Mesenchymal stem cell (in vitro differentiated cells and primary cell): ENCODE measurements around the gene TRAPPC6A.
A peak's percentile ranks its signal among the peaks of the same experiment; 100 is the strongest.

Experiments
- DNase-seq: peaks from one replicate; pipeline ENCODE4 v3.0.0-alpha.2; 2013
- H2AFZ ChIP-seq: one replicate; pipeline ENCODE4 v1.6.1; 2013; ENCODE audit warnings: low read depth, mild to moderate bottlenecking, control low read depth, inconsistent platforms, low read length, moderate library complexity
- H2AK5ac ChIP-seq: 2 replicates; pipeline ENCODE4 v1.6.1; 2013; ENCODE audit warnings: low read length, moderate library complexity, mild to moderate bottlenecking, inconsistent platforms; ENCODE audit not compliant: severe bottlenecking
- H2BK120ac ChIP-seq: one replicate; pipeline ENCODE4 v1.6.1; 2013; ENCODE audit warnings: low read depth, mild to moderate bottlenecking, inconsistent platforms, low read length, moderate library complexity
- H2BK12ac ChIP-seq, 2 experiments: one replicate each; pipeline ENCODE4 v1.6.1; 2013; ENCODE audit warnings: inconsistent platforms in 2 of 2, low read length in 2 of 2, mild to moderate bottlenecking in 2 of 2, moderate library complexity in 2 of 2, control low read depth in 1 of 2
- H2BK15ac ChIP-seq: one replicate; pipeline ENCODE4 v1.6.1; 2013; ENCODE audit warnings: mild to moderate bottlenecking, low read depth, inconsistent platforms; ENCODE audit not compliant: poor library complexity, severe bottlenecking
- H2BK5ac ChIP-seq: 2 replicates; pipeline ENCODE4 v1.6.1; 2013; ENCODE audit warnings: low read depth, mild to moderate bottlenecking, low read length, control low read depth, inconsistent platforms; ENCODE audit not compliant: poor library complexity, severe bottlenecking
- H3K14ac ChIP-seq, 2 experiments: one replicate each; pipeline ENCODE4 v1.6.1; 2013; ENCODE audit warnings: inconsistent platforms in 2 of 2, low read length in 2 of 2, control low read depth in 1 of 2, mild to moderate bottlenecking in 1 of 2, moderate library complexity in 1 of 2
- H3K18ac ChIP-seq, 2 experiments: one replicate each; pipeline ENCODE4 v1.6.1; 2013; ENCODE audit warnings: inconsistent platforms in 2 of 2, low read length in 2 of 2, control low read depth in 1 of 2, low read depth in 1 of 2, mild to moderate bottlenecking in 1 of 2
- H3K23ac ChIP-seq, 2 experiments: one replicate each; pipeline ENCODE4 v1.6.1; 2013; ENCODE audit warnings: inconsistent platforms in 2 of 2, low read length in 2 of 2, mild to moderate bottlenecking in 2 of 2, moderate library complexity in 2 of 2, control low read depth in 1 of 2
- H3K27ac ChIP-seq: 2 replicates; pipeline ENCODE4 v1.5.1; 2013; ENCODE audit warnings: mild to moderate bottlenecking, moderate library complexity, low read length, control low read depth, inconsistent platforms; ENCODE audit not compliant: poor library complexity, severe bottlenecking
- H3K27me3 ChIP-seq, 2 experiments: 2 replicates each; pipeline versions ENCODE4 v1.6.1 to v1.7.0; 2013; ENCODE audit warnings: low read length in 2 of 2, mild to moderate bottlenecking in 2 of 2, moderate library complexity in 2 of 2, control low read depth in 1 of 2, inconsistent platforms in 1 of 2; ENCODE audit not compliant: control insufficient read depth in 1 of 2, insufficient read depth in 1 of 2
- H3K36me3 ChIP-seq, 2 experiments: 2 replicates each; pipeline versions ENCODE4 v1.6.1 to v1.7.0; 2013; ENCODE audit warnings: low read length in 2 of 2, control low read depth in 1 of 2, inconsistent platforms in 1 of 2, low read depth in 1 of 2, mild to moderate bottlenecking in 1 of 2; ENCODE audit not compliant: insufficient read depth in 2 of 2, control insufficient read depth in 1 of 2
- H3K4ac ChIP-seq, 2 experiments: one replicate each; pipeline ENCODE4 v1.6.1; 2013; ENCODE audit warnings: inconsistent platforms in 2 of 2, low read length in 2 of 2, mild to moderate bottlenecking in 2 of 2, moderate library complexity in 2 of 2, control low read depth in 1 of 2, low read depth in 1 of 2
- H3K4me1 ChIP-seq: 2 replicates; pipeline ENCODE4 v1.6.1; 2013; ENCODE audit warnings: low read depth, low read length, control low read depth; ENCODE audit not compliant: control insufficient read depth, insufficient read depth
- H3K4me2 ChIP-seq: 2 replicates; pipeline ENCODE4 v1.6.1; 2013; ENCODE audit warnings: low read length, mild to moderate bottlenecking, inconsistent platforms; ENCODE audit not compliant: poor library complexity, severe bottlenecking
- H3K4me3 ChIP-seq, 2 experiments: 2 replicates each; pipeline versions ENCODE4 v1.5.1 to v1.7.0; 2013; ENCODE audit warnings: low read length in 2 of 2, mild to moderate bottlenecking in 2 of 2, control low read depth in 1 of 2, low read depth in 1 of 2; ENCODE audit not compliant: insufficient read depth in 1 of 2
- H3K79me1 ChIP-seq: replicated peaks from 2 replicates; pipeline ENCODE4 v1.6.1; 2013; ENCODE audit warnings: mild to moderate bottlenecking, control low read depth, low read length, inconsistent platforms; ENCODE audit not compliant: poor library complexity, severe bottlenecking
- H3K9ac ChIP-seq: 2 replicates; pipeline ENCODE4 v1.7.0; 2013; ENCODE audit warnings: mild to moderate bottlenecking, low read length, moderate library complexity
- H3K9me3 ChIP-seq: 2 replicates; pipeline ENCODE4 v1.7.0; 2013; ENCODE audit warnings: mild to moderate bottlenecking, low read length; ENCODE audit not compliant: control insufficient read depth
- H4K8ac ChIP-seq: one replicate; pipeline ENCODE4 v1.6.1; 2013; ENCODE audit warnings: inconsistent platforms, mild to moderate bottlenecking, low read length, moderate library complexity
- H4K91ac ChIP-seq: one replicate; pipeline ENCODE4 v1.6.1; 2013; ENCODE audit warnings: mild to moderate bottlenecking, low read length, inconsistent platforms
- WGBS: methylation state at CpG from one replicate; pipeline ENCODE4 v1.1.7; 2013; ENCODE audit warnings: mixed read lengths; 5-methylcytosine and 5-hydroxymethylcytosine counted together

TRAPPC6A gene

GRCh38 chr19:45218911-45219743 is 41.1 kb upstream of the TRAPPC6A start:
- H3K23ac ChIP-seq, result no peak overlapping the region
- no peaks in the 10 kb centered on the region for H3K36me3 ChIP-seq
- no peak overlapping the region for H3K18ac ChIP-seq
- peaks cover 14% of the 10 kb centered on the region for H3K4me1 ChIP-seq
- H2BK15ac ChIP-seq, result no peak overlapping the region
- H4K8ac ChIP-seq, result no peak overlapping the region
- H3K79me1 ChIP-seq, result no peaks in the 10 kb centered on the region
- H3K4ac ChIP-seq, result no peak overlapping the region
- H2AFZ ChIP-seq, result no peak overlapping the region
- no peak overlapping the region for H2BK5ac ChIP-seq
- no peaks in the 10 kb centered on the region for H3K9me3 ChIP-seq
- H3K14ac ChIP-seq, result no peak overlapping the region
- H3K27me3 ChIP-seq, result peaks cover 57 to 87% of the 10 kb centered on the region in 2 experiments
- no peak overlapping the region for H4K91ac ChIP-seq
- DNase-seq, result no peak
- H2AK5ac ChIP-seq, result no peak overlapping the region
- no peak overlapping the region for H2BK120ac ChIP-seq
- H3K27ac ChIP-seq, result no peak overlapping the region
- H3K9ac ChIP-seq, result no peak overlapping the region
- no peak overlapping the region for H2BK12ac ChIP-seq
- 89% methylated on average over 12 of the region's 18 CpGs for WGBS
- H3K4me2 ChIP-seq, result no peak overlapping the region
- no peak overlapping the region for H3K4me3 ChIP-seq

DNA sequence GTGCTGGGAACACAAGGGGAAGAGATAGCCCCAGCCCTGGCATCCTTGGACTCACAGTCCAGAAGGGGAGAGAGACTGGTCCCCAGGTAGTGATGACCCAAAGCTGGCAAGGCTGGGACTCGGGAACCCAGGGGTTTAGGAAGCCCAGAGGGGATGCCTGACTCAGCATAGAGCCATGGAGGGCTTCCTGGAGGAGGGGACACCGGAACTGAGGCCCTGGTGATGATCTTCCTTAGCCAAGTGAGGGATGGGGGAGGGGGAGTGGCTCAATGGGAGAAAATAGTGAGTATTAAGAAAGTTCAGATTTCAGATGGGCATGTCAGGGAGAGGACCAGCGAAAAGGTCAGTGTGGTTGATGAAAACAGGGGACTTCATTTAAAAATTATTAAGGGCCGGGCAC is 40.4 kb upstream of the TRAPPC6A start:
- no peak for DNase-seq
- Histone ChIP-seq H4K91ac (no peak overlapping the region), H2BK5ac (no peak overlapping the region), H3K27ac (no peak overlapping the region), H3K9me3 (no peaks in the 10 kb centered on the region), H3K4me3 (no peak overlapping the region), H3K14ac (no peak overlapping the region), H2AK5ac (no peak overlapping the region), H3K36me3 (no peaks in the 10 kb centered on the region), H3K4me2 (no peak overlapping the region), H2AFZ (no peak overlapping the region), H3K27me3 (peaks cover 56 to 88% of the 10 kb centered on the region in 2 experiments), H3K79me1 (no peaks in the 10 kb centered on the region), H3K18ac (no peak overlapping the region), H3K4ac (no peak overlapping the region), H2BK15ac (no peak overlapping the region), H2BK120ac (no peak overlapping the region), H3K9ac (no peak overlapping the region), H3K4me1 (peaks cover 14% of the 10 kb centered on the region), H4K8ac (no peak overlapping the region), H3K23ac (no peak overlapping the region), H2BK12ac (no peak overlapping the region)
- 68% methylated on average over 4 of the region's 4 CpGs for WGBS

DNA sequence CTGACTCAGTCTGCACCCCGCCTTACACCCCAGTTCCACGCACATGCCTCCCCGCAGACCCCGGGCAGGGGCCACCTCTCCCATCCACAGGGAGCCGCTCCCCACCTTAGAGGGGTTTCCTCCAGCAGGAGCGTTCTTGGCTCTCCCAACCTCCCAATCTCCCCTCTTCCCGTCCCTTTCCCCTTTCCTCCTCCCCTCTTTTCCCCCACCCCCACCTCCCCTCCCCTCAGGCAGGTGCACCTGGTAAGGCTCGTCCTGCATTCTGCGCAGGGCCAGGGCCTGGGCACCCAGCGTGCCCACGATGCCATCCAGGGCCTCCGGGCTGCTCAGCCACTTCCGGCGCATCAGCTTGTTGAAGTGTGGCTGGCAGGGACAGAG is 39.9 kb upstream of the TRAPPC6A start:
- H3K79me1 ChIP-seq, result no peaks in the 10 kb centered on the region
- H2BK5ac ChIP-seq, result no peak overlapping the region
- no peak overlapping the region for H2BK15ac ChIP-seq
- no peak overlapping the region for H4K8ac ChIP-seq
- H4K91ac ChIP-seq, result no peak overlapping the region
- H2AFZ ChIP-seq, result no peak overlapping the region
- no peak overlapping the region for H2BK12ac ChIP-seq
- no peak overlapping the region for H2AK5ac ChIP-seq
- H3K9ac ChIP-seq, result no peak overlapping the region
- DNase-seq, result no peak
- H3K14ac ChIP-seq, result peak overlapping the region in 1 of 2 experiments; percentile 14
- peaks cover 14% of the 10 kb centered on the region for H3K4me1 ChIP-seq
- no peak overlapping the region for H3K27ac ChIP-seq
- H3K27me3 ChIP-seq, result peaks cover 56 to 85% of the 10 kb centered on the region in 2 experiments
- peaks cover 0 to 4% of the 10 kb centered on the region in 2 experiments for H3K36me3 ChIP-seq
- 63% methylated on average over 14 of the region's 14 CpGs for WGBS
- H3K4me3 ChIP-seq, result no peak overlapping the region
- H3K4ac ChIP-seq, result no peak overlapping the region
- no peak overlapping the region for H3K23ac ChIP-seq
- no peak overlapping the region for H2BK120ac ChIP-seq
- H3K18ac ChIP-seq, result no peak overlapping the region
- H3K9me3 ChIP-seq, result no peaks in the 10 kb centered on the region
- no peak overlapping the region for H3K4me2 ChIP-seq

DNA sequence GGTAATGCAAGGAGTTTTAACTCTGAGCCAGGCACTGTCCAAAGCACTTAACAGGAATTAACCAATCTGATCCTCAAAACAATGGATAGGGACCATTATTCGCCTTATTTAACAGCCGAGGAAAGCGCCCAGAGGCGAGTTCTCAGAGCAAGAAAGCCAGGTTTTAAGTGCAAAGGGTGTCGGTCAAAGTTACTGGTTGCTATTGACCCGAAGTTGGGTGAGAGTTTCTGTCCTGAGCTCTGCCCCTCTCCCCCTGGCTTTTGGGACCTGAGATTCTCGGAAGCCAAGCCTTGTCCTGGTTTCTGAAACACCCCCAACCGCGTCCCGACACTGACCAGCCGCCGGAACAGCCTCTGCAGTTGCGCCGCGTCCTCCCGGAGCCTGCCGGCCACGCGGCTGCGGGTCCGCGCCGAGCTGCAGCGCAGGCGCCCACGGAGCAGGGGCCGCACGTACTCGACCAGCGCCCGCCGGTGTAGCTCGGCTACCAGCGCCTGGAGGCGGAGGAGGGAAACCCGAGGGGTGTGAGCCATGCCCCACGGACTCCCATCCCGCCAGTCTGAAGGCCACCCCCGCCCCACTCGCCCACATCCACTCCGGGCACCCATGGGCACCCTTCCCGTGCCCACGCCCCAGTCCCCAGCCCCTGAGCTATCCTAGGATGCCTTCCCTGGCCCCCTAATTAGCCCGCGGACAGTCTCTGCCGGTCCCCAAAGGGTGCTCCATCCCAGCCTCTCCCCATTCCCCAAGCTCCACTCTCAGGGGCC is 39.3 kb upstream of the TRAPPC6A start:
- no peak for DNase-seq
- no peak overlapping the region for H4K8ac ChIP-seq
- H3K23ac ChIP-seq, result no peak overlapping the region
- no peak overlapping the region for H2AK5ac ChIP-seq
- no peaks in the 10 kb centered on the region for H3K79me1 ChIP-seq
- H2BK120ac ChIP-seq, result no peak overlapping the region
- H3K36me3 ChIP-seq, result peaks cover 0 to 4% of the 10 kb centered on the region in 2 experiments
- peak overlapping the region; percentile 27 for H3K9ac ChIP-seq
- no peak overlapping the region for H2BK12ac ChIP-seq
- peaks cover 14% of the 10 kb centered on the region for H3K4me1 ChIP-seq
- no peak overlapping the region for H2BK5ac ChIP-seq
- H3K18ac ChIP-seq, result peak overlapping the region in 1 of 2 experiments; percentile 35
- no peak overlapping the region for H2AFZ ChIP-seq
- peaks cover 52 to 79% of the 10 kb centered on the region in 2 experiments for H3K27me3 ChIP-seq
- no peak overlapping the region for H2BK15ac ChIP-seq
- H3K4ac ChIP-seq, result no peak overlapping the region
- H3K4me2 ChIP-seq, result no peak overlapping the region
- peak overlapping the region in 1 of 2 experiments; percentile 58 for H3K4me3 ChIP-seq
- no peak overlapping the region for H4K91ac ChIP-seq
- peak overlapping the region in 1 of 2 experiments; percentile 14 for H3K14ac ChIP-seq
- WGBS, result 46% methylated on average over 46 of the region's 46 CpGs
- no peak overlapping the region for H3K27ac ChIP-seq
- H3K9me3 ChIP-seq, result no peaks in the 10 kb centered on the region
